ENCODE results near the gene MSMO1. TPM values are rescaled to one million over a fixed set of nuclear protein-coding genes. Genes with fewer than 3 reads are reported as not detected.
"Not testable (repeated sequence)": the region's sequence is repeated elsewhere in the genome, so short reads cannot be mapped to it uniquely, and the experiment has no call there.

Gene MSMO1
- total RNA-seq, 1 donor from 2014 or later: 82.3 TPM

DNA sequence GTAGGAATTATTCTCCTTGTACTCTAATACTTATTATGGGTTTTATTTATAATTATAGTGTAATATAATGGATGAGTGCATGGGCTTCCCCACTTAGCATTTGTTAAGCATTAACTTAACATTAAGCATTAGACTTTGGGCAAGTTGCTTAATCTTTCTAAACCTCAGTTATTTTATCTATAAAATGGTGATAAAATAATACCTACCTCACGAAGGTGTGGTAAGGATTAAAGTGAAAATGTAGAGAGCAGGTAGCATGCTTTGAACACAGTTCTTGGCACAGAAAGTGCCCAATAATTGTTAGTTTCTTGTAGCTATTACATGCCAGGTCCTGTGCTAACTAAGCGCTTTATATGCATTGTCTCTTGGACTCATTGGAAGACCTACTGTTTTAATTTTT lies 2.6 kb downstream of the MSMO1 start:
- DNase-seq: no peak
- peak overlapping the region; percentile 73 for H3K4me3 Mint-ChIP-seq
- intact Hi-C loops (cut with micrococcal nuclease): loop anchor here (10.0 kb wide), 1 partner anchor 45 kb away; no protein-coding TSS in a partner anchor
- H3K9me3 Mint-ChIP-seq: no peaks in the 10 kb centered on the region
- H3K4me1 Mint-ChIP-seq: peaks cover 48% of the 10 kb centered on the region
- H3K27me3 Mint-ChIP-seq: no peaks in the 10 kb centered on the region
- H3K36me3 Mint-ChIP-seq (ENCODE audit: low read depth): peaks cover 41% of the 10 kb centered on the region
- peak overlapping the region; percentile 79 for H3K27ac Mint-ChIP-seq

DNA sequence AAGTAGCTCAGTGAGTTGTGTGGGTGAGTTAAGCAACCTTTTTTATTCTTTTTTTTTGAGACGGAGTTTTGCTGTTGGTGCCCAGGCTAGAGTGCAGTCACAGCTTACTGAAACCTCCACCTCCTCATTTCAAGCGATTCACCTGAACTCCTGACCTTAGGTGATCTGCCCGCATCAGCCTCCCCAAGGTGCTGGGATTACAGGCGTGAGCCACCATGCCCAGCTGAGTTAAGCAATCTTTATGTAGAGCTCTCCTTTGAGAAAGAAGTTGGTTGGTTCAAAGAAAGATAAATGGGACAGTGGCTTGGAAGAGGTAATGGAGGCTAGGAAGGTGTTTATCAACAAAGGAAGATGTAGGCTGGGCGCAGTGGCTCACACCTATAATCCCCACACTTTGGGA lies 3.2 kb downstream of the MSMO1 start:
- Mint-ChIP-seq H3K9me3 (no peaks in the 10 kb centered on the region), H3K4me3 (peak overlapping the region; percentile 73), H3K27ac (peak overlapping the region; percentile 79), H3K27me3 (no peaks in the 10 kb centered on the region), H3K36me3 (ENCODE audit: low read depth) (peaks cover 46% of the 10 kb centered on the region), H3K4me1 (peaks cover 48% of the 10 kb centered on the region)
- DNase-seq: no peak
- intact Hi-C loops (cut with micrococcal nuclease): loop anchor here (10.0 kb wide), 1 partner anchor 46 kb away; no protein-coding TSS in a partner anchor

DNA sequence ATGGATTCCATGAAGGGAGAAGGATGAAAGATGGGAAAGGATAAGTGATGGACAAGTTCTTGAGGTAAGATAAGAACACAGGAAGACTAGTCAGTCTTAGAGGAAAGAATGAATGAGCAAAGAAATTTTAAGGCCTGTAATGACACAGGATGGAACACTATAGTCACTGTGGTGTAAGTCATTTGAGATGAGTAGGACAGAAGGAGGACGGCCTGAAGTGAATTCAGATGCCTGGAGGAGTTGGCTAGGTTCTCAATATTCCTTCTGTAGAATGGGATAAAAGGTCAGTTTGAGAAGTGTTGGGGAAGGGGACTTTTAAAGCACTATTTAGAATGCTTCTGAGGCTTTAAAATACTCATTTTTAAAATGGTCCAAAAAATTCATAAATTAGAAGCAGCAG lies 3.9 kb downstream of the MSMO1 start:
- Mint-ChIP-seq H3K27me3 (no peaks in the 10 kb centered on the region), H3K27ac (peak overlapping the region; percentile 79), H3K4me3 (peak overlapping the region; percentile 73), H3K4me1 (peaks cover 41% of the 10 kb centered on the region), H3K36me3 (ENCODE audit: low read depth) (peaks cover 47% of the 10 kb centered on the region), H3K9me3 (no peaks in the 10 kb centered on the region)
- no peak for DNase-seq
- intact Hi-C loops (cut with micrococcal nuclease): loop anchor here (10.0 kb wide), 1 partner anchor 47 kb away; no protein-coding TSS in a partner anchor

GRCh38 chr4:165331823-165332222 lies 4.4 kb downstream of the MSMO1 start:
- intact Hi-C loops (cut with micrococcal nuclease): loop anchor here (10.0 kb wide), 1 partner anchor 47 kb away; no protein-coding TSS in a partner anchor
- Mint-ChIP-seq H3K27me3 (no peaks in the 10 kb centered on the region), H3K4me3 (peak overlapping the region; percentile 73), H3K36me3 (ENCODE audit: low read depth) (peaks cover 52% of the 10 kb centered on the region), H3K4me1 (peaks cover 43% of the 10 kb centered on the region), H3K27ac (peak overlapping the region; percentile 79), H3K9me3 (no peaks in the 10 kb centered on the region)
- DNase-seq: no peak

DNA sequence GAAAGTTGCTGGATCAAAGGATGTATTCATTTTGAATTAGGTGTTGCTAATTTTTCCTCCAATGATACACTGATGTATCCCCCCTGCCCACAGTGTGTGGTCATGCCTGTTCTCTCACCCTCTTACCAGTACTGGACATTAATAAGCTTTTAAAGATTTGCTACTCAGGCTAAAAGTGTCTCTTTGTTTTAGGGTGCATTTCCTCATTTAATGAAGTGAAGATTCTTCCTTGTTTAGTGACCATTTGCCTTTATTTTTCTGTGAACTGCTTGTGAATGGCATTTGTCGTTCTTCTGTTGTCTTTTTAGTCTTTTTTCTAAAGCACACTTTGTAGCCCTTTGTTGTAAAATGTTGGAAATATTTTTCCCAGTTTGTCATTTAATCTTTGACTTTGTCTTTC lies 5.0 kb downstream of the MSMO1 start:
- no peaks in the 10 kb centered on the region for H3K27me3 Mint-ChIP-seq
- intact Hi-C loops (cut with micrococcal nuclease): loop anchor here (10.0 kb wide), 1 partner anchor 48 kb away; no protein-coding TSS in a partner anchor
- H3K4me3 Mint-ChIP-seq: peak overlapping the region; percentile 73
- H3K27ac Mint-ChIP-seq: peak overlapping the region; percentile 79
- DNase-seq: no peak
- peaks cover 55% of the 10 kb centered on the region for H3K36me3 Mint-ChIP-seq (ENCODE audit: low read depth)
- H3K9me3 Mint-ChIP-seq: no peaks in the 10 kb centered on the region
- peaks cover 45% of the 10 kb centered on the region for H3K4me1 Mint-ChIP-seq

DNA sequence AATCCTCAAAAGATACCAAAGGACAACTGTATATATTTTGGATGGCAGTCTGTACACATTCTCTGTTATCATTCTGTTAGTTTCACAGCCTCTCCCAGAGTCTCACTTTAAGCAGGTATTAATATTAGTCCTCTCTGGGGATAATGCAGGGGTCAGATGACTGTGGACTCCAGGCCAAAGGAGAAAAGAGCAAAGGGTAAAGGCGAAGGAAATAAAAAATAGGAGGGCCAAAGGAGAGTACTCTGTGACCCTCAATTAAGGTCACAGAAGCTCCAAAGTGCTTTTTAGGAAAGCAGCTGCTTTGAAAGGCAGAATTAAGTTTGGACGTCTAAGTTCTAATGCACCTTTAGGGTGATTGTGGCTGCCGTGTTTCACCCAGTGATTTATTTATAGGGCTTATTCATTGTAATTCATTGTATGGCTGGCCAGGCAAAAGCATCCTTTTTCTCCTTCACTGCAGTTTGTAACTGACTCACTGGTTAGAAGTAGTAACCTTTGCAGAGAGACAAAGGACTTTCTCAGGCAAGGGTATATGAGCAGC lies 7.8 kb downstream of the MSMO1 start:
- H3K36me3 Mint-ChIP-seq (ENCODE audit: low read depth): peaks cover 63% of the 10 kb centered on the region
- H3K27me3 Mint-ChIP-seq: no peaks in the 10 kb centered on the region
- DNase-seq: no peak
- peak overlapping the region; percentile 40 for H3K27ac Mint-ChIP-seq
- intact Hi-C loops (cut with micrococcal nuclease): loop anchor here (10.0 kb wide), 1 partner anchor 50 kb away; no protein-coding TSS in a partner anchor
- no peak overlapping the region for H3K4me3 Mint-ChIP-seq
- H3K9me3 Mint-ChIP-seq: no peaks in the 10 kb centered on the region
- H3K4me1 Mint-ChIP-seq: peaks cover 45% of the 10 kb centered on the region

- H3K27me3 Mint-ChIP-seq: no peaks in the 10 kb centered on the region
- peaks cover 30% of the 10 kb centered on the region for H3K4me1 Mint-ChIP-seq
- intact Hi-C loops (cut with micrococcal nuclease): loop anchor here (10.0 kb wide), 1 partner anchor 52 kb away; no protein-coding TSS in a partner anchor
- no peaks in the 10 kb centered on the region for H3K9me3 Mint-ChIP-seq
- no peak overlapping the region for H3K27ac Mint-ChIP-seq
- peaks cover 58% of the 10 kb centered on the region for H3K36me3 Mint-ChIP-seq (ENCODE audit: low read depth)
- H3K4me3 Mint-ChIP-seq: no peak overlapping the region
- DNase-seq: no peak
Observed at GRCh38 chr4:165336743-165337142, 9.3 kb downstream of the MSMO1 start.

GRCh38 chr4:165342340-165342739 lies 14.9 kb downstream of the MSMO1 start:
- not testable (repeated sequence) for DNase-seq, H3K27ac Mint-ChIP-seq

DNA sequence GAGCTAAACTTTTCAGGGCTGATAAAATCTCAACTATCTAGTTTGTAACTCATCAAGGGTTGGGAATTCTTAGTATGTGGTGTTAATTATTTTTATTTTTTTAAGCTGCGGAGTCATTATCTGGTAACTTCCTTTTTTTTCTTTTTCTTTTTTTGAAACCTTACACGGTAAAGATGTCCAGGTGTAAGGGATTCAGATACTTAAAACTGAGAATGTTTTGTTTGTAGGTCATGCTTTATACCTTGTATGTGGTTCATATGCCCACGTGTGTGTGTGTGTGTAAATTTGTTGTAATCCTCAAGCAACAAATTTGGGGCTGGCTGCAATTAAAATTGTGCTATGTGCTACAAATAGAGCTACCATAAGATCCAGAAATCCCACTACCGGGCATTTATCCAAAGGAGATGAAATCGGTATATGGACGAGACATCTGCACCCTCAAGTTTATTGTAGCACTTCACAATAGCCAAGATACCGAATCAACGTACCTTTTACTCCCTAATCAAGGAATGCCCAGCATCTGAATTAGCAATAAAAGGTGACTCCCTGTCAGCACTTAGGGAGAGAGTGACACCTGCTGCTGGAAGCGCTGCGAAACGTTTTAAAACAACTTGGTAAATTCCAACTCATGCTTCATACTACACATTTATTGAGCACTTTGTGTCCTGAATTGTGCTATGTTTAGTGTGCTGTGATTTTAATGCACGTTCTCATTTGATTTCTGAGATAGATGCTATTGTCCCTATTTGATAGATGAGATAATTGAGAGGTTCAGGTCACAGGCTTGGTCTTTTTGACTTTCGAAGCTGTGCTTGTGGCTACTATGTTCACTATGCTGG lies 16.1 kb downstream of the MSMO1 start:
- peak; percentile 66 for DNase-seq
- no peak overlapping the region for H3K27ac Mint-ChIP-seq
- peaks cover 28% of the 10 kb centered on the region for H3K36me3 Mint-ChIP-seq (ENCODE audit: low read depth)
- H3K4me3 Mint-ChIP-seq: no peak overlapping the region
- H3K27me3 Mint-ChIP-seq: no peaks in the 10 kb centered on the region
- H3K4me1 Mint-ChIP-seq: peaks cover 2% of the 10 kb centered on the region
- H3K9me3 Mint-ChIP-seq: no peaks in the 10 kb centered on the region
- intact Hi-C loops (cut with micrococcal nuclease): loop anchor here (1.0 kb wide), 1 partner anchor 212 kb away; no protein-coding TSS in a partner anchor

More at GRCh38 chr4:165342340-165342739, 14.9 kb downstream of the MSMO1 start:
- peaks cover 35% of the 10 kb centered on the region for H3K36me3 Mint-ChIP-seq (ENCODE audit: low read depth)
- H3K9me3 Mint-ChIP-seq; intact Hi-C loops (cut with micrococcal nuclease); H3K4me3 Mint-ChIP-seq; H3K27me3 Mint-ChIP-seq; H3K4me1 Mint-ChIP-seq: not testable (repeated sequence)

DNA sequence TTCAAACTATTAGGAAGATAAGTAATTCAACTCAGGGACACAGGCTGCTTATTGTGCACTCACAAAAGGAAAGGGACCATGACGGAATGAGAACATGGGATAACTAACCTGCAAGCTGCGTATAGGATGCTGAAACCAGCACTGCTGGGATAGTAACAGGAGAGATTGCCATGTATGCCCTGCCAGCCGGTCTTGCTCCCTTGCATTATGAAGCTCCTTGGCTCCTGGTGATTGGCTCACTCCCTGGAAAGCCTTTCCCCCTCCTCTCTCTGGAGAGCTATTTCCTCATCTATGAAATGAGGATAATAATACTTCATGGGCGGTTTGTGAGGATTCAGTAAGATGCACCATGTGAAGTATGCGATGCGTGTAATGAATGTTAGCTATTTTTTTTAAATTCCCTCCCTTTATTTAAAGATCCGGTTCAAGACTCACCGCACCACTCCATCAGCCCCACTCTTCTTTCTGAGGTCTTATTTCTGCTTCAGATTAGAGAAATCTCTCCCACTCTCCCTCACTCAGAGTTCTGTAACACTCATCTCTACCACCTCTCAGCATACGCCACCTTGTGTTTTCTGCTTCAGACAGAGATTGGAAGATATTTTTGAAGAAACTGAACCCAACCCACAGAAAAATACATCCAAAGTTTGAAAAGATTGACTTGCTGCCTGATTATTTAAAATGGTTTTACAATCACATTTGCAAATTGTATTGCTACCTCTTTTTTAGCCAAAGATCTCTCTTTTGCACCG lies 18.4 kb downstream of the MSMO1 start:
- Mint-ChIP-seq H3K36me3 (ENCODE audit: low read depth) (peaks cover 18% of the 10 kb centered on the region), H3K27ac (no peak overlapping the region), H3K27me3 (peaks cover 2% of the 10 kb centered on the region), H3K4me1 (peaks cover 2% of the 10 kb centered on the region), H3K9me3 (no peaks in the 10 kb centered on the region), H3K4me3 (no peak overlapping the region)
- DNase-seq: no peak
- intact Hi-C loops (cut with micrococcal nuclease): no loop called here

DNA sequence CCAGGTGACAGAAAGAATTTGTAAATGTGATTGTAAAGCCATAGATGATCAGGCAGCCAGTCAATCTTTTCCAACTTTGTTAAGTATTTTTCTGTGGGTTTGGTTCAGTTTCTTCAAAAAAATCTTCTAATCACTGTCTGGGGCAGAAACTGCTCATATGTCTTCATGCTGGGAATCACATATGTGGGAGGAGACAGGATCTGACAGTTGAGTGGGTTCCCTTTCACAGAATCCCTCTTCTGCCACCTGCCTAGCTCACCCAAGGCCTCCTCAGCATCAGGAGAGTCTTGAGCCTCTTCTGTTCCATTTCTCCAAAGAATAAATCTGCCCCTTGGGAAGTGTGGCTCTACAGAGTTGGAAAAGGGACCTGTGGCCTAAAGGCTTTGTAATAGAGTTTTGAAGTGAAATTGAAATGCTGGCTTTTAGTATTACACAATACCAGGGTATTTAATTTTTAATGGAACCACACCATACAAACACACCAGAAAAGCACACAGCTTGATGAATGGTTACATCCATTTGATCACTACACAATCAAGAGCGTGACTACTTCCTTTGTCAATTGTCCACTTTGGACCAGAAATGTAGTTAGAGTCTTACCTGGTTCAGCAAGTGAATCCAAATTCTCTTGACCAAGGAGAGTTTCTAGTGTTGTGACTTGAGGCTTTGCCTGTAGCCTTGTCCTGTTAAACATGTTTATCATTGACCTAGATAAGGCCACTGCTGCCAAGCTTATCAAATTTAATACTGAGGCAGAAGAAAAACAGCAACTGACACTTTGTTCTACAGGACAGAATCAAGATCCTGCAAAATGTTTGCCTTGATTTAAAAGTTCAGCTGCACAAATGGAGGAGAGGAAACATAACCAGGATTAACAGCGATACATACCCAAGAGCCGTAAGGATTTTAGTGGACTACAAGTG lies 20.4 kb downstream of the MSMO1 start:
- H3K4me1 Mint-ChIP-seq: peaks cover 2% of the 10 kb centered on the region
- no peaks in the 10 kb centered on the region for H3K9me3 Mint-ChIP-seq
- DNase-seq: no peak
- intact Hi-C loops (cut with micrococcal nuclease): no loop called here
- no peak overlapping the region for H3K4me3 Mint-ChIP-seq
- peaks cover 8% of the 10 kb centered on the region for H3K36me3 Mint-ChIP-seq (ENCODE audit: low read depth)
- peaks cover 6% of the 10 kb centered on the region for H3K27me3 Mint-ChIP-seq
- H3K27ac Mint-ChIP-seq: no peak overlapping the region

DNA sequence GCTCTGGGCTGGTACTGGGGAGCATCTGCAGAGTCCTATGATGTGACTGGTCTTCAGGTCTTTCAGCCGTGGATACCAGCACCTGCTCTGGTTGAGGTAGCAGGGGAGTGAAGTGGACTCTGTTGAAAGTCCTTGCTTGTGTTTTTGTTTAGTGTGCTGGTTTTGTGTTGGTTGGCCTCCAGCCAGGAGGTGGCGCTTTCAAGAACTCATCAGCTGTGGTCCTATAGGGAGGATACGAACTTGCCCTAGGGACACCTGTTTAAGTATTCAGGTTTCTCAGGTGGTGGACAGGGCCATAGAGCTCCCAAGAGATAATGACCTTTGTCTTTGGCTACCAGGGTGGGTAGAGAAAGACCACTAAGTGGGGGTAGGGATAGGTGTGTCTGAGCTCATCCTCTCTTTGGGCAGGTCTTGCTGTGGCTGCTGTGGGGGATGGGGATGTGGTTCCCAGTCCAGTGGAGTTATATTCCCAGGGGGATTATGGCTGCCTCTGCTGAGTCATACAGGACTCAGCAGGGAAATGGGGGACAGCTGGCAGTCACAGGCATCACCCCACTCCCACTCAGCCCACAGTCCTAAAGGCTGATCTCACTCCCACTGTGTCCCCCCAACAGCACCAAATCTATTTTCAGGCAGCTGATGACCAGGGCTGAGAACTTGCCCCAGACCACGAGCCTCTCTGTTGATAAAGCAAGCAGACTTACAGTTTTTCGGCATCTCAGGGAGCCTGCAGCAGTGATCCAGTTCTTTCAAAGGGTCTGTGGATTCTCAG lies 24.1 kb downstream of the MSMO1 start:
- Mint-ChIP-seq H3K27ac (no peak overlapping the region), H3K36me3 (ENCODE audit: low read depth) (no peaks in the 10 kb centered on the region), H3K4me3 (no peak overlapping the region), H3K27me3 (peaks cover 18% of the 10 kb centered on the region), H3K4me1 (no peaks in the 10 kb centered on the region), H3K9me3 (no peaks in the 10 kb centered on the region)
- intact Hi-C loops (cut with micrococcal nuclease): no loop called here
- DNase-seq: no peak
